Activated CD4-positive, CD25-positive, alpha-beta regulatory T cell treated with anti-CD3 and anti-CD28 coated beads, Interleukin-2, amount 50 U/mL, for 24 hours (primary cell): Measurements from ENCODE around the gene SYPL1.
A peak's percentile ranks its signal among the peaks of the same experiment; 100 is the strongest.

Source experiments
- ATAC-seq, 2 donors: fragments of 150-1000 bp; cut with Tn5 transposase; one replicate each; pipeline ENCODE4 v1.10.0; 2021; ENCODE audit warnings: mild to moderate bottlenecking in 1 of 2, moderate library complexity in 1 of 2

SYPL1 gene

DNA sequence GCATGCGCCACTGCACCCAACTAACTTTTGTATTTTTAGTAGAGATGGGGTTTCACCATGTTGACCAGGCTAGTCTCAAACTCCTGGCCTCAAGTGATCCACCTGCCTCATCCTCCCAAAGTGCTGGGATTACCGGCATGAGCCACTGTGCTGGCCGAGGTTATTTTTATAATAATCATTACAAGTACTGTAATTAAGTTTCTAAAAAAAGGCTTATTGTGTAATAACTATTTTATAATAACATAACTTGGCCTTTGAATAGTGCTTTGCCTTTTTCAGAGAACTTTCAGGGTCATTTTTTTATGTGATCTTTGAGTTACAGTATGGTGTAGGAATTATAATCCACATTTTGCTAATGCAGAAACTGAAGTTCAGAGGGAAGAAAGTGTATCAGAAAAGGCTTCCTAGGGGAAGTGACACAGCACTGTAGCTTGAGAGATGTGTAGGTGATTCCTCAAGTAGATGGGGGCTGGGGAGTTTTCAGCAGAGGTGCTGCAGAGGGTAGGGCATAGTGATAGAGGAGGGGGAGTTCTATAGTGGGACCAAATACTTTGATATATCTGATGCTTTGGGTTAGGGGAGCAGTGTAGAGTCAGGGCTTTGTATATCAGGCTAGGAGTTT, 9.2 kb upstream of the SYPL1 start:
- no peak for ATAC-seq

DNA sequence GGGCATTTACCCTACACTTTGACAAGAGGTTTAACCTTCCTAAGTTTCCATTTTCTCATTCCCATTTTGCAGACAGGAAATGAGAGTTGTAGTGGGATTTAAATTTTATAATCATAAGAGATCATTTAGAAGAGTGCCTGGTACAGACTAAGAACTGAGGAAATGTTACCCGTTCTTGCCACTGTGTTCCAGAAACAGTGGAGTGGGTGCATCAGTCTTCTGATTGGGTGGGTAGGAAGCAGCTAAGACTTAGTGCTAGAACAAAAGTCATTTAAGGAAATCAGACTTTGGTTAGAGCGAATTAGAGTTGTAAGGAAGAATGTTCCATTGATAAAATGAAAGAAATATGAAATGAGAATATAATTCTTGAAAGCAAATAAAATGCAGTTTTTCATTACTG, 8.4 kb upstream of the SYPL1 start:
- no peak for ATAC-seq

DNA sequence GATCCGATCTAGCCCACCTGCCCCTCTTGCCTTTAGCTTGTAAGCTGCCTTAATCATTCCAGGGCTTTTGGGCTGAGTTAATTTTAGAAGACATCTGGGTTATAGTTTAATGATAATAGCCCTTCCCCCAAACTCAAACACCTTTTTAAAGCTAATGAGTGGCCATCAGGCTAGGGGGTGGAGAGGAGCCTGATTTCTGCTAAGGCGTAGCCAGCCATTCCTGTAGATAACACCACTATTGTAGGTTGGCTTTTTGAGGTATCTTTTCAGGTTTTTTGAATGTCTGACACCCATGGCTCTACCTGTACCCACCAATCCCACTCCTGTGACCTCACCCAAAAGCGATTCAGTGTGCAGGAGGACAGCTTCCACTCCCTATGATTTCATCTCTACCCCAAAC, 7.6 kb upstream of the SYPL1 start:
- no peak for ATAC-seq

DNA sequence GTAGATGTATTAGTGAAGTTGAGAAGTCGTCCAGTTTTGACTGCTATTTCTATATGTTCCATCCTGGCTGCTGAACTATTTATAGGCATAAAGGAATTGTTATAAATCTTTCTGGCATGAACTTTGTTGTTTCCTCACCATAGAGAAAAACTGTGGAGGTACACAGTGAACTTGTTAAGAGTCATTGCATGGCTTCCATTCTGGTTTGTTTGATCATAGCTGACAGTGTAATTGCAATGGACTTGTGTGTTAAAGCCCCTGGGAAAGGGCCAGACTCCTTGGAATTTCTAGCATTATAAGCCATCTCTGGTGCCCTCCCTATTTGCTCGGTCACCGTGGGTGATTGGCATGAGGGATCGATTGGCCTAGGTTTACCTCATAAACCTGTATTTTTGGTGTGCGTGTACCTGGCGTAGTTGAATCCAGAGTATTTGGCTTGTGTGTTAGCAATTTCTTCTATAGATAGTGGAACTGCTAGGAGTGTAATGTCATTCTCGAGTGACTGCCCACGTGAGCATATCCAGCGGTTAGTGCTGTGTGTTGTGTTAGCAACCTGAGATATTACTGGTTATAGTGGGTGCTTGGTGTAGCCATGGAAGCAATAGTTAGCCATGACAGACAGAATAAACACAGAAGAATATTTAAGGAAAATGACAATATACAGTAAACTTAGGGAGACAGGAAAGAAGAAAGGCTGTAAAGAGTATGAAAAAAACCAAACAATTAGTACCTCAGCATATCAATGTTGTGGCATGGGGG, 5.9 kb upstream of the SYPL1 start:
- ATAC-seq = no peak

DNA sequence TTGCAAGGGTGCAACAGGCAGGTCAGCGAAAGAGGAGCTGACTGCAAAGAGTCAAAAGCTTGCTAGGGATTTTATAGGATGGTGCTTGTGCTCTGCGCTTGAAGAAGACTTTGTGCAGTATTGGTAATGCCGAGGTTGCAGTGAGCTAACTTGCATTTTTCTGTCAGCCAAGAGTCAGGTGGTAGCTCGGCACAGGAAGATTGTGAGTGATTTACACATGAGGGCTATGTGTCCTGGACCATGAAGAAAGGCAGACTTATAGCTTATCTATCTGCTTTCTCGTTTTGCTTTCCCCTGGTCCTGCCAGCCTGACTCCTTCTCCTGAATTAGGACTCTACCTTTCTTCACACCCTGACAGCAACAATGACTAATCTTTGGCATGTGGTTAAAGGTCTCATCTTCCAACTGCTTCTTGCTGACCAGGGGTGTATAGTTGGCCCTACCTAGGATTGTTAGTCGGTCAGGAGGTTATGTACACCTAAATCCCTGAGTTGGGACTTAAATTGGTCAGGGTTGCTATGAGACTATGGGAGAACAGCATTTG, 4.1 kb upstream of the SYPL1 start:
- ATAC-seq = no peak

DNA sequence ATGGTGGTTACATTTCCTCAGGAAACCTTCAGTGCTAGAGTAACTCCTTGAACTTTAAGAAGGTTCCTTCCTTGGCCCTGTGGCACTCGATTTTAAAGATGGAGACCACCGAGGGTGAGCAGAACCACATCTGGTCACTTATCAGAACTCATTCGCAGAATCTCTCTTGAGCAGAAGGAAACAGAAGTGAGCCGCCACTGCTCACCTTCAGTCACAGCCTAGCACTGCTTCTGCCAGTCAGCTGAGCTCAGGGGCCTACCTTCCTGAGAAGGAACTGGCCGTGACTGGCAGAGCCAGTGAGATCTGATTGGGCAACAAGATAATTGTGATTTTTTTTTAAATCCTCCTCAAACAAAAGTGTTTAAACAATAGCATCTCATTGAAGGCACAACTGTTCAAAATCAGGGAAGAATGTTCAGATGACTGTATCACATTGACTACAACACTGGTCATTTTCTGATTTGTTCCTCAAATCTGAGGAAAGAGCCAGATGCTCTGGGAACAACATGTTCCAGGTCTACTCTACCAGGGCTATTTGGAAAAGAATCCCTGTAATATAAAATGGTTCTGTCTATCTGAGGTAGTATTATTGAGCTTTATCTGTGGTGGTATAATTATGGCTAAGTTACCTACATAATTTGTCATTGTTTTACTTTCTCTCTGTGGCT, 2.7 kb upstream of the SYPL1 start:
- no peak for ATAC-seq

DNA sequence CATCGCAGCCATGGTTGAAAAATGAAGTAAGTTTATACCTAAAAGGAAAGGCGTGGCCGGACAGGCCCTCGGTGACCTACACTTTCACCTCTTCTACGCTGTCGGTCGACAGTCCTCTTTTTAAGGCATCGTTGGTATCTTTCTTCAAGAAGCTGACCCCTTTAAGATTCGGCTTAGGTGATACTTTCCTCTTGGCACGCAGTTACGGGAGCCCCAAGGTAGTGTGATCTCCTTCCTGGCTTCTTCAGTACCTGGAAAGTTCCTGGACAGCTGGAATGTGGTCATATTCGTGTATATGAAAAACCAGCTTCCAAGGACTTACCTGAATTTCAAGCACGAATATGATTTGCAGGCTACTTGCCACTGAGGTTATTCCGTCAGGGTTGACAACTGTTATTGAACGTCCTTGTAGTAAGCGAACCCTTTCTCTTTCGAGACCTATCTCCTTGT, 885 bp upstream of the SYPL1 start:
- no peak for ATAC-seq

DNA sequence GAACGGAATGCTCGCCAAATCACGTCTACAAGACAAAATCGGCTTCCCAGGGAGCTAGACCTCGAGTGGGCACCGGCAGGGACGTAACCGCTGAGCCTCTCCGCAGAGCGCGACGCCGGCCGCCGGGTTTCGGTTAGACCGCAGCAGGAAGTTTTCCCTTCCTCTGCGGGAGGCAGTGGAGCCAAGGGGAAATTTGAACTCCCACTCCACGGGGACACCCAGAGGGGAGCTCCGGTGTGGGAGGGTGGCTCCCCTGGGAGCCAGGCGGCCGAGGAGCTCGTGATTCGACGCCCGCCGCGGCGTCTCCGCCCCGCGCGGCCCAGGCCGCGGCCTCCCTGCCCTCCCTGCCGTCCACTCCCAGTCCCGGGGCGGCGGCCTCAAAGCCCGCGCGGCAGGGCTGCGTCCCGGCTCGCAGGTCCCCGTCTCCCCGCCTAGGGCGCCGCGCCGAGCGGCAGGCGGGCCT, 426 bp downstream of the SYPL1 start:
- ATAC-seq = peak; percentile 18

DNA sequence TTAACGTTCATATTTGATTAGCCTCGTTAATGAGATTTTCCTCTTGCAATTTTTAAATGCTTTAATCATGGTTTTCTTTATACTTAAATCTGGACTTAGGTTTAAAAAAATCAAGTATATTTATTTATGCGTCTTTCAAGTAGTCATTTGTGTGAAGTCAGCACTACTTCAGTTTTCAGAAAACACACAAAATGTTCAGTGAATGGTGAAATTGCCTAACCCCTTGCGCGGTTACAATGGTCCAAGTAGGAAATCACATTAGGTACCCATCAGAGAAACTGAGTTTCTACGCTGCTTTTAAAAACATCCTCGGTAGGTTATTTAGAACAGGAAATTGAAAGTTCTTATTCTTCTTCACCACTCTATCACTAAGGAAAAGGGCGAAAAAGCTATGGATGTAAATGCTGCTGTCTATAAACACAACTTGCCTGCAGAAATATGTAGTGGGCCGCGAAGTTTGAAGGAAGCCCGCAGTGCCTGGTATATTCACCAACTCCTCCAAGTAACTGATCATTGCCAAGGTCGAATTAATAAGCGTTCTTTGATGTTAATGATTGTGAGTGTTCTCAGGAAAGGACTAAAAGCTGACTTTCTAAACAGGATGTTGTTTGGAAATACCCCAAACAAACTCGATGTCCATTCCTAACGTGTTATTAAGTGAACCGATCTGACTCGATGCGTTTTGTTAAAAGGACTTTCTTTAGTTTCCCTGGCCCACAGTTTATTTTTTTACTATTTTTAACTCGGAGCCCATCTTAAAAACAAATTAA, 1.0 kb downstream of the SYPL1 start:
- no peak for ATAC-seq

DNA sequence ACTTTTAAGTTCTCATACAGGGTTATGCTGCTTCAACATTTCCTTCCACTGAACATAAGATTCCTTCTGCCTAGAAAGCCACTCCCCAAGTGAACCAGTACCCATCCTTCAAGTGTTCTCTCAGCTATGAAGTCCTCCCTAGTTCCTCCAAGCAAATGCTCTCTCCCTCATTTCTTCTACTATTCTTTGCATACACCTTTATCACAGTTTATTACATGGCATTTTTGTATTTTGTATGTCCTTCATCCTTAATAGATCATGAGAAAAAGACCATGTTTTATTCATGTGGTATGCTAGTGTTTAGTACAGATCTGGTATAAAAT, 1.9 kb downstream of the SYPL1 start:
- no peak for ATAC-seq

DNA sequence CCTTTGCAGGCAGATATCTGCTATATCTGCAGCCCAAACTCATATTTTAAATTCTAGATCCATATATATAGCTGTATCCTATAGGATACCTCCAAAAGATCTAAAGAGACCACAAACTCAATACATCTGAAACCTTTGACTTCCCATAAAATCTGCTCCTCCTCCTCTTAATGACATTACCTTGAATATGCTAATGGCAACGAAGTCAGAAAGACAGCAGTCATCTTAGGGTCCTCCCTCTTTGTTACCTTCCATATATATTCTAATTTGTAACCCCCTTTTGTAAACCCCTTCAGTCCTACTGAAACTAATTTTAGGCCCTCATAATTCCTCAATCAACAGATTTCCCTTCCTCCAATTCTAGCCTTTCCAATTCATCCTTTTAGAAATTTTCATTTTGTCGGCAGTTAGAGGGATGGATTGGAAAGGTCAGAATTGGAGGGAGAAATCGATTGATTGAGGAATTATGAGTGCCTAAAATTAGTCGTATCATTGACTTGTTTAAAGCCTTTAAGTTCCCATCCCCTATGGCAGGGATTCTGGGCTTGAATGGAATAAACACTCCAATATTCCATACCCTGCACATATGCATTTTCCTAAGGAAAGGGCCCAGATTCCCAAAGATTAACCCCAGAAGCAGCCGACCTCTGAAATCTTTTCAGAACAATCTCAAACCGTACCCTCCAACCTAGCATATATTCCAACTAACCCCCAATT, 2.4 kb downstream of the SYPL1 start:
- no peak for ATAC-seq

DNA sequence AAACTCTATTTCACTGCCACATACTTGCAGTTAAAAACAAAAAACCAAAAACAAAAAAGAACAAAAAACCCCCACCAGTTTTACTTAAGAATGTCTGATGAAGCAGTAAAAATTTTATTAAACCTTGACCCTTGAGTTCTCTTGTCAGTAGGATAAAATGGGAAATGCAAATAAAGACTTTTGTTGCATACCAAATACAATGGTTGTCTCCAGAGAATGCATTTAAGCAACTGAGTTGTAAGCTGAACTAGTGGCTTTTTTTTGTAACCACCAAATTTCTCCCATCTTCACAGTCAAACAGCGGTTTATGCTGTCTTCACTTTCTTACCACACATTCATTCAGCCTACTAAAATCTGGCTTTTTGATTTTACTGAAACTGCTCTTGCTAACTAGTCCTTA, 3.1 kb downstream of the SYPL1 start:
- ATAC-seq = no peak

DNA sequence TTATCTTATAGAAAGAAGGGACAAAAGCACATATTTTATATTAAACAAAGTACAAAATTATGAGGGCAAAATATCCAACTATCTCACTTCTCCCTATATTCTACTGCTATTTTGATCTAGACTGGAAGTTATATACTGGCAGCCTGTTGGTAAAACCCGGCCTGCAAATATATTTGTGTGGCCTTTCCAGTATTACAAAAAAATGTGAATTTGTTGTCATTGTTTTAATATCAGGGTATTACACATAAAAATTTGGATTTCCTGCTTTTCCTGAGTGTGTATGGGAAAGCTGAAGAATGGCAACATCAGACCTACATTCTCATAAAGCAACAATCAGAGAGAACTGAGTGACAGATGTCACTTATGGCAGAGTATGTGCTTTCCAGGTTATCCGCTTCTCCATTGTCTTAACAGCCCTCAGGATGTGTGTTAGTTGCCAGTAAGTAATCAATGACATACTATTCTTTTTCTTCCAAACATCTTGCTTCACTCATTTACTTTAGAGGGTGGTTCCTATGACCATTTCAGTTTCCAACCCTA, 7.3 kb downstream of the SYPL1 start:
- no peak for ATAC-seq

DNA sequence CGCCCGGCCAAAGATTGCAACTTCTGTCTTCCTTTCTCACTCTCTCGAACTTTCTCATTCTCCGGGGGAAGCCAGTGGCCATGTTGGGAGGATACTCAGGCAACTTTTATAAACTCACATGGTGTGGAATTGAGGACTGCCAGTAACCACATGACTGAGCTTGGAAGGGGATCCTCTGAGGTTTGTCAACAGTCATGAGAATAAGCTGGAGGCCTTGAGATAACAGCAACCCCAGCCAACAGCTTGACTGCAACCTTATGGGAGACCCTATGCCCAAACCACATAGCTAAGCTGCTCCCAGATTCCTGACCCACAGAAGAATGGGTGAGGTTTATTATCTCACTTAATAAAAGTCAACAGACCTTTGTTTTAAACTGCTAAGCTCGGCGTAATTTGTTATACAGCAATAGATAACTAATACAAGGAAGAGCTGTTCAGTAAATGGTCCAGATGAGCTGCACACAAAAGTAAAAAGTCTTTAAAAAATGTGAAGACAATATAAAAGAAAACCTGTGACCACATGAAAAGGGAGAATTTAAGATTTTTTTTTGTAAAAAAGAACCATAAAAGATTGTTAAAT, 9.6 kb downstream of the SYPL1 start:
- no peak for ATAC-seq

DNA sequence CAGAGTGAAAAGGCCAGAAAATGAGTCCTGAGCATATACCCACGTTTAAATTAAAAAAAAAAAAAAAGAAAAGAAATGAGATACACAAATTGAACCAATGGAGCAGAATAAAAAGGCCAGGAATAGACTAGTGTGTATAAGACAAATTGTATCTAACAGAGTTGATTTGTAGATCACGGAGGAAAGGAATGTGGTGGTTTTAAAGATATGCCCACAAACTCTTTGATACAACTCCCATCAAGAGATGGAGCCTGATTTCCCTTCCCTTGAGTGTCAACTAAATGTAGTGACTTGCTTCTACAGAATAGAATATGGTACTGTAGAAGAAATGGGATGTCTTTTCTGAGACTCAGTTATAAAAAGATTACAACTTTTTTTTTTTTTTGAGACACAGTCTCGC, 10.4 kb downstream of the SYPL1 start:
- no peak for ATAC-seq

DNA sequence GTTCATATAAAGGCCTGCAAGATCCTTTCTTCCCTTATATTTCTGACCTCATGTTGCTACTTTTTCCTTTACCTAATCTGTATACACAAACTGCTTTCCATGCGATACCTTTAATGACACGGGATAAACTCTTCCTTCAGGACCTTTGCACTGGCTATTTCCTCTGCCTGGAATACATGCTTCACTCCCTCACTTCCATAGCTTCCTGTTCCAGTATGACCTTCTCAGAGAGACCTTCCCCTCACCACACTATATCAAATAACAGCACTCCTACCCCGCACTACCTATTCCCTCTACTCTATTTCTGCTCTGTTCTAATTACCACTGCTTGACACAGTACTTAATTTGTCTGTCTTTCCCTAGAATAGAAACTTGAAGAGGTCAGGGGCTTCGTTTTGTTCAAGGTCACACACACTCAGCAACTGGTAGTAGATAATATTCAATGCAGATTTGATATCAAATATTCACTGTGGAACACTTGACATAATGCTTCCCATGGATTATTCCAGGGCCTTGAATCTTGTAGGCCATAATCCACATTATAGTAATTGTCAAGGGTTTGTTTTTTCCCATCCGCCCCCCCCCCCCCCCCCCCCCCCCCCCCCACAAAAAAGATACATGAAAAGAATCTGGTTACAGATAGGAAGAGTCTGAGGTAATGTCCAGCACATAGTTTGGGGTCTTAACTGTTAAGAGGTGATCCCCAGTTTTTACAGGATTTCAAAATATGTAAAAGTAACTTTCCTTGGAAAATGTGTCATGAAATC, 11.1 kb downstream of the SYPL1 start:
- ATAC-seq = no peak

DNA sequence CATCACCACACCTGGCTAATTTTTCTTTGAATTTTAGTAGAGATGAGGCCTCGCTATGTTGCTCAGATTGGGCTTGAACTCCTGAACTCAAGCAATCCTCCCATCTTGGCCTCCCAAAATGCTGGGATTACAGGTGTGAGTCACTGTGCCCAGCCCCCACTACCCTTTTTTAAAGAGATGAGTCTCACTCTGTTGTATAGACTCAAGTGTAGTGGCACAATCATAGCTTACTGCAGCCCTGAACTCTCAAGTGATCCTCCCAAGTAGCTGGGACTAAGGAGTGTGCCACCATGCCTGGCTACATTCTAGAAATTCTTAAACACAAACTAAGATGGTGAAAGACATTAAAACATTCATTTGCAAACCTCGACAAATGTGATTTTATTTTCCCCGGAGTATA, 12.6 kb downstream of the SYPL1 start:
- ATAC-seq = no peak

DNA sequence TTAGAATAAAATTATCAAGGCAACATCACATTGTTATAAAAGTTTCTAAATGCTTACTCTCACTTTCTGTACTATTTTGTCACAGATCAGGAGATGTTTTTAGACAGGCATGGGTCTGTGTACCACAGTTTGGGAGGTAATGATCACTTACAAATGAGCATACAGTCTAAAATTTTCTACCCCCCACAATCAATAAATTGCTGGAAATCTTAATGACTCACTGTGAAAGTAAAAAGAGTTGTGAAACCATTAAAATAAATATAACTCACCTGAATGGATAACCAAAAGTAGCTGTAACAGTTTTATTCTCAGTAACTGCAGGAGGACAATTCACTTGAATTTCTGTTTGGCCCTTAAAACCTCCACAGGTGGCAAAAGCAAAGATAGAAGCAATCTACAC, 13.2 kb downstream of the SYPL1 start:
- ATAC-seq = no peak

DNA sequence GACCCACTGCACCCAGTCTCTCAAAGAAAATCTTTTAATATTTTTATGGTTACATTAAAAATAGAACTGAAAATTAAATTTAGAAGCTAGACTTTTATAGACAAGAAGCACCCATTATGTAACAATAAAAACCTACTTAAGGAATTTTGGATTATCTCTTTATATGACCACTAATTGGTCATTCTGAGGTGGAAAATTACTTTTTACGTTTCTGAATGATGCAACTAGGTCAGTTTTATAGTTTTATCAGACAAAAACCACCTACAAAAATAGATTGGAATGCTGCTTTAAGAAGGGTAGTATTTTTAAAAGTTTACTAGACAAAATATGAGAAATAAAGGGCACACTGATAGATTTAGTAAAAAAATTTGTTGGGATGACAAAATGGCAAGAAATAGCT, 16.5 kb downstream of the SYPL1 start:
- no peak for ATAC-seq

DNA sequence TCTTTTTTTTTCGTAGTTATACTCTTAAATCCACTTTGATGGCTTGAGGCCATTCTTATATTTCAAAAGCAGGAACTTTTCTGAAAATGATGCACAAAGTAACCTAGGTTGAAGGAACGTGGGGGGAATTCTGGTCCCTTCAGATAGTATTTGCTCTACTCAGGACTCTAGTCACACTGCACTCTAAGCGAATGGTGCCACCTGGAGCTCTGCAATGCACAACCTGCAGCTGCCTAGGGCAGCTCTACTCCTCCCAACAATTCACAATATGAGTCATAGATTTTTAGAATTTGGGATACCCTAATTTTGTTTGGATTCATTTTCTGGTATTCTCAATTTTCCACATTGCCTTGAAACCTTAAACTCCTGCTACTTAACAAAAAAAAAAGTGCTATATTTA, 17.3 kb downstream of the SYPL1 start:
- ATAC-seq = no peak

DNA sequence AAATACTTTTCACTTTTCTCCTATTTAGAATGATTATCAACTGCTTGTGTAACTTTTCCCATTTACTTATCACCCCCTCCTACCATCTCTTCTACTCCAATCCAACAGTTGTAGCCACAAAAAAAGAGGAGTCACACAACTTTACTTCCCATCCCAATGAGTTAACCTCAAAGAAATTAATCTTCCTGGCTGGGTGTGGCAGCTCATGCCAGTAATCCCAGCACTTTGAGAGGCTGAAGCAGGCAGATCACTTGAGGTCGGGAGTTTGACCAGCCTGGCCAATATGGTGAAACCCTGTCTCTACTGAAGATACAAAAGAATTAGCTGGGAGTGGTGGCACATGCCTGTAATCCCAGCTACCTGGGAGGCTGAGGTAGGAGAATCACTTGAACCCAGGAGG, 19.9 kb downstream of the SYPL1 start:
- ATAC-seq = no peak
